Urinary bladder (tissue), 4 donors: ENCODE data around the gene LARP4. TPM values are rescaled to one million over a fixed set of nuclear protein-coding genes. Genes with fewer than 3 reads are reported as not detected.
"Not testable (repeated sequence)": the region's sequence is repeated elsewhere in the genome, so short reads cannot be mapped to it uniquely, and the experiment has no call there.

Experiments used
- DNase-seq: peaks from one replicate; pipeline ENCODE4 v3.0.0-alpha.2; 2015; ENCODE audit errors: extremely low spot score
- H3K27ac ChIP-seq: one replicate; pipeline ENCODE4 v1.5.1; 2013; ENCODE audit warnings: low read depth, mild to moderate bottlenecking, moderate library complexity
- H3K36me3 ChIP-seq: one replicate; pipeline ENCODE4 v1.6.1; 2013; ENCODE audit warnings: mild to moderate bottlenecking, moderate library complexity; ENCODE audit not compliant: insufficient read depth
- H3K4me1 ChIP-seq: one replicate; pipeline ENCODE4 v1.6.1; 2013; ENCODE audit warnings: mild to moderate bottlenecking, moderate library complexity; ENCODE audit not compliant: insufficient read depth
- H3K4me3 ChIP-seq: one replicate; pipeline ENCODE4 v1.5.1; 2013; ENCODE audit warnings: low read depth, low read length
- WGBS: extraction: QIAGEN DNeasy Blood & Tissue Kit; methylation state at CpG from one replicate; pipeline ENCODE4 v1.1.7; 2013; 5-methylcytosine and 5-hydroxymethylcytosine counted together
- polyA plus RNA-seq: library from polyadenylated mRNA; stranded (reverse); fragments of 200-250 nt; gene quantifications from one replicate; pipeline ENCODE4 v1.2.3, GENCODE V29; 2013
- total RNA-seq: library from RNA; depleted of rRNA; stranded (reverse); fragments of >200 nt; gene quantifications from one replicate; pipeline ENCODE4 v1.2.3, GENCODE V29; 2014
- donor health status: healthy with polysubstance abuse.
- donor health status: healthy.

The LARP4 gene
- total and polyA plus RNA-seq, 2 donors: 11.3 to 77.5 TPM

- no peak overlapping the region for H3K4me3 ChIP-seq
- 92% methylated on average over 6 of the region's 6 CpGs for WGBS
- H3K27ac ChIP-seq: no peak overlapping the region
- no peaks in the 10 kb centered on the region for H3K36me3 ChIP-seq
- no peak for DNase-seq
- no peaks in the 10 kb centered on the region for H3K4me1 ChIP-seq
Observed at GRCh38 chr12:50415899-50416479, 15.3 kb downstream of the LARP4 start.

GRCh38 chr12:50419112-50419909, 18.6 kb downstream of the LARP4 start:
- Histone ChIP-seq H3K4me3 (no peak overlapping the region), H3K4me1 (no peaks in the 10 kb centered on the region), H3K36me3 (no peaks in the 10 kb centered on the region), H3K27ac (no peak overlapping the region)
- DNase-seq: no peak
- WGBS: 74% methylated on average over 5 of the region's 5 CpGs

DNA sequence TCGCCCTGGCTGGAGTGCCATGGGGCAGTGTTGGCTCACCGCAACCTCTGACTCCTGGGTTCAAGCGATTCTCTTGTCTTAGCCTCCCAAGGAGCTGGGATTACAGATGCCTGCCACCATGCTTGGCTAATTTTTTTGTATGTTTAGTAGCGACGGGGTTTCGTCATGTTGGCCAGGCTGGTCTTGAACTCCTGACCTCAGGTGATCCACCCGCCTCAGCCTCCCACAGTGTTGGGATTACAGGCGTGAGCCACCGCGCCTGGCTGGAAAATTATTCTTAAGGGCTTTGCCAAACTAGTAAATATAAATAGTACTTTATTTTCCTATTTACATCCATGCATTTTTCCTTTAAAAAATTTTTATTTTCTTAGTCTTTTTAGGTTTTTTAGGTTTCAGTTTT, 22.2 kb downstream of the LARP4 start:
- H3K4me3 ChIP-seq, DNase-seq, H3K36me3 ChIP-seq, H3K27ac ChIP-seq, H3K4me1 ChIP-seq: not testable (repeated sequence)
- WGBS: 97% methylated on average over 10 of the region's 10 CpGs

GRCh38 chr12:50423342-50423741, 22.7 kb downstream of the LARP4 start:
- H3K27ac ChIP-seq, H3K4me3 ChIP-seq, H3K4me1 ChIP-seq, DNase-seq, H3K36me3 ChIP-seq: not testable (repeated sequence)
- WGBS: 91% methylated on average over 10 of the region's 10 CpGs

DNA sequence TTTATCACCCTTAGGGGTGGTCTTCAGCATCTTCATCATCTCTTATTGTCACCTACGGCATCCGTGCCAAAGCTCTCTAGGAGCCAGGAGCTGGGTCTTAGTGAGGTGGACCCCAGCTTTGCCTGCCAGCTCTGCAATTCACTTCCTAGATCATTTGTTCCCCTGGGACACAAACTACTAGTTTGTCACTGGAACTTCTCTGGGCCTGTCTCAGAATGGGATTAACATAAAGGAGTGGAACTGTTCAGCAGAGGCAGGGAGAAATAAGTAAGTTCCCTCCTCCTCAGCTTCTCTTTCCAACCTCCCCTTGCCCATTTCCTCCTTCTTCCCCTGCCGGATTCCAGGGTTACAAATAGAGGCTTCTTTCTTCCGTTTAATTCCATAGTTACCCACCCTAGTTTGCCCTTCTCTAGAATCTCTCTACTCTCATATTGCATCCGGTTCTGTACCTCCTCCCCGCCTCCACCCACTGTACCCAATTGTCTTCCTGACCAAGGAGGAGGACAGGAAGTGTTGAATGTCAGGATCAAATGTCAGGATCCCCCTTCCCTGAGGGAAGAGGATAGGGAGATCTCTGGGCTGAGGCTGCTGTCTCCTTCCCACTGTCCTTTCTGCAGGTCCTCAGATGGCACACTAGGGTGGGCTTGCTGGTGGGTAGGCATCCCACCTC, 25.0 kb downstream of the LARP4 start:
- Histone ChIP-seq H3K4me1 (no peaks in the 10 kb centered on the region), H3K36me3 (peaks cover 2% of the 10 kb centered on the region), H3K27ac (no peak overlapping the region), H3K4me3 (no peak overlapping the region)
- WGBS: 66% methylated on average over 6 of the region's 6 CpGs
- DNase-seq: no peak

DNA sequence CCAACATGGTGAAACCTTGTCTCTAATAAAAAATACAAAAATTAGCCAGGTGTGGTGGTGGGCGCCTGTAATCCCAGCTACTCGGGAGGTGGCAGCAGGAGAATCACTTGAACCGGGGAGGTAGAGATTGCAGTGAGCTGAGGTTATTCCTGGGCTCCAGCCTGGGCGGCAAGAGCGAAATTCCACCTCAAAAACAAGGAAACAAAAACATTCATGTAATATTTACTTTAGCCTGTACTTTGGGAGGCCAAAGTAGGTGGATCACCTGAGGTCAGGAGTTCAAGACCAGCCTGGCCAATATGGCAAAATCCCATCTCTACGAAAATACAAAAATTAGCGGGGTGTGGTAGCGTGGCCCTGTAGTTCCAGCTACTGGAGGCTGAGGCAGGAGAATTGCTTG, 31.0 kb downstream of the LARP4 start:
- not testable (repeated sequence) for H3K36me3 ChIP-seq, H3K4me3 ChIP-seq, H3K27ac ChIP-seq, DNase-seq, H3K4me1 ChIP-seq
- 94% methylated on average over 8 of the region's 8 CpGs for WGBS

- Histone ChIP-seq H3K36me3 (peaks cover 2% of the 10 kb centered on the region), H3K4me3 (no peak overlapping the region), H3K27ac (no peak overlapping the region), H3K4me1 (no peaks in the 10 kb centered on the region)
- no peak for DNase-seq
Observed at GRCh38 chr12:50440288-50440687, 39.6 kb downstream of the LARP4 start.

GRCh38 chr12:50441763-50442162, 41.1 kb downstream of the LARP4 start:
- Histone ChIP-seq H3K27ac (no peak overlapping the region), H3K36me3 (peaks cover 2% of the 10 kb centered on the region), H3K4me3 (no peak overlapping the region), H3K4me1 (no peaks in the 10 kb centered on the region)
- DNase-seq: no peak
- WGBS: 96% methylated on average over 7 of the region's 7 CpGs

DNA sequence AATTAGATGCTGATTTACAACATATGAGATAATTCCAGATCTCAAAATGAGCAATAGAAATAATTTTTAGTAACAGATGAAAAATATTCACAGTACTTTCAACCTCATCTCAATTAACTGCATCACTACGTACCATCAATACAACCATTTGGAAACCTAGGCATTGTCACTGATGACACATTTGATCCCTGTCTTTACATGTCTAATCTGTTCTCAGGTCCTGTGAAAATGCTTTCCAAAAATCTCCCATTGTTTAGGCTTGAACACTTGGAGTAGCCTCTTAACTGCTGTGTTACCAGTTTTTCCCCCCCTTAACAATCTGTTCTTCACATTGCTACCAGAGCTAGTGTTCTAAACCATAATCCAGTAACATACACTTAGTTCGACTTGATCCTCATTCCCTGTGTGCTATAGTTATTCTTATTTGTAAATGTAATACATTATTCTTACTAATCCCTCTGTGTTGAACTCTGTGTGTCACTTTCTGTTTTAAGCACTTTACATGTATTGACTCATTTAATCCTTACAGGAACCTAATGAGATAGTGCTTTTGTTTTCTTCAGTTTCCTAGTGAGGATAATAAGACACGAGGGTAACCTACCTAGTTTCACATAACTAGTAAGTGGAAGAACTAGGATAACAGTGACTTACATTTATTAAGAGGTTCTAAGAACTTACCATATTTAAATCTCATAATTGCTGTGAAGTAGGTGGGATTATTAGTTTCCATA, 41.7 kb downstream of the LARP4 start:
- Histone ChIP-seq H3K4me3 (no peak overlapping the region), H3K27ac (no peak overlapping the region), H3K36me3 (peaks cover 2% of the 10 kb centered on the region), H3K4me1 (no peaks in the 10 kb centered on the region)
- WGBS: 87% methylated on average over 3 of the region's 3 CpGs
- no peak for DNase-seq

DNA sequence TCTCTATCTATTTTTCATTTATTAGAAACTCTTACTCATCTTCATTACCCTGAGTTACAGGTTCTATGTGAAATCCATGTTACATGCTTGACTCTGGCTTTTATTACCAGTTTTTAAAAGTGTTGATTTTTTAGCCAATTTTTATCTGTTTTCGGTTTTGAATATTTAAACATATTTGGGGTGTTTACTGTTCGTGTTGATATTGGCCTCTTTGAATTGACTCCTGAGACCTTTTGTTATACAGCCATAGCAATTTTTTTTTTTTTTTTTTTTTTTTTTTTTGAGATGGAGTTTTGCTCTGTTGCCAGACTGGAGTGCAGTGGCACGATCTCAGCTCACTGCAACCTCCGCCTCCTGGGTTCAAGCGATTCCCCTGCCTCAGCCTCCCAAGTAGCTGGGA, 49.0 kb downstream of the LARP4 start:
- WGBS: 89% methylated on average over 5 of the region's 5 CpGs
- not testable (repeated sequence) for H3K4me1 ChIP-seq, H3K27ac ChIP-seq, DNase-seq, H3K36me3 ChIP-seq, H3K4me3 ChIP-seq

- H3K4me1 ChIP-seq: no peaks in the 10 kb centered on the region
- no peaks in the 10 kb centered on the region for H3K36me3 ChIP-seq
Observed at GRCh38 chr12:50452795-50453194, 52.1 kb downstream of the LARP4 start.

DNA sequence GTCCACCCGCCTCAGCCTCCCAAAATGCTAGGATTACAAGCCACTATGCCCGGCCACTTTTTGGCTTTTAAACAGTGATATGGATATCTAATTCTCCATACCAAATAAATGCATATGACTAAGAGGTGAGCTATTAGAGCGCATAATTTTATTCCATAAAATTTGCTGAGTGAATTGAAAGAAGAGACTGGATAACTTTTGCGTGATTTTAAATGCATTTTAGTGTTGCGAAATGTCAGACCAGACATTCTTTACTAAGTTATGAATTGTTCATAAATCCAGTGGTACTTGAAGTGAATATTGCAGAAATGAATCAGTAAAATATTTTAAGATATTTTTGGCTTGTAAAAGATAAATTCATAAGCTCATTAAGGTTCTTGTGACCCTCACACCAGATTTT, 53.2 kb downstream of the LARP4 start:
- H3K4me3 ChIP-seq: no peak overlapping the region
- H3K36me3 ChIP-seq: no peaks in the 10 kb centered on the region
- WGBS: 95% methylated on average over 5 of the region's 5 CpGs
- no peaks in the 10 kb centered on the region for H3K4me1 ChIP-seq
- DNase-seq: no peak
- no peak overlapping the region for H3K27ac ChIP-seq

More at GRCh38 chr12:50452795-50453194, 52.1 kb downstream of the LARP4 start:
- Histone ChIP-seq H3K27ac (no peak overlapping the region), H3K4me3 (no peak overlapping the region)
- 99% methylated on average over 5 of the region's 5 CpGs for WGBS
- no peak for DNase-seq

DNA sequence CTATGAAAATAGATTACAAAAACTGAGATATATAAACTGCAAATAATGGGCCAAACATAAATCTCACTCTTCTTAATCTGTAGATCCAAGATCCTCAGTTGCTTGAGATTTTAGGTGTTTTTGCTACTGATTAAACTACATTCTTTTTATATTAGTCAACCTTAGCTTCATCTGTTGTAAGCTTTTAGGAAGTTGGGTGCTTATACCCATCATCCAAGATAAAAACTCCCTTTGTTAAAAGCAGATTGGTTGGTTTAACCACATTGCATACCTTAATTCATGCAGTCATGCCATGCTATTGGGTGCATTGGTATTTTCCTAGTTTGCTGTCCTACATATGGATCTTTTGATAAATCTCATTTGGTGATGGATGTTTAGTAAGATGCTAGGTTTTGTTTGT, 57.9 kb downstream of the LARP4 start:
- Histone ChIP-seq H3K27ac (no peak overlapping the region), H3K36me3 (no peaks in the 10 kb centered on the region), H3K4me3 (no peak overlapping the region), H3K4me1 (no peaks in the 10 kb centered on the region)
- DNase-seq: no peak
